Measurements from ENCODE around the gene SLC10A3.

Gene SLC10A3, protein sequence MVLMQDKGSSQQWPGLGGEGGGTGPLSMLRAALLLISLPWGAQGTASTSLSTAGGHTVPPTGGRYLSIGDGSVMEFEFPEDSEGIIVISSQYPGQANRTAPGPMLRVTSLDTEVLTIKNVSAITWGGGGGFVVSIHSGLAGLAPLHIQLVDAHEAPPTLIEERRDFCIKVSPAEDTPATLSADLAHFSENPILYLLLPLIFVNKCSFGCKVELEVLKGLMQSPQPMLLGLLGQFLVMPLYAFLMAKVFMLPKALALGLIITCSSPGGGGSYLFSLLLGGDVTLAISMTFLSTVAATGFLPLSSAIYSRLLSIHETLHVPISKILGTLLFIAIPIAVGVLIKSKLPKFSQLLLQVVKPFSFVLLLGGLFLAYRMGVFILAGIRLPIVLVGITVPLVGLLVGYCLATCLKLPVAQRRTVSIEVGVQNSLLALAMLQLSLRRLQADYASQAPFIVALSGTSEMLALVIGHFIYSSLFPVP

GRCh38 chrX:154490414-154491083 is at the start of gene SLC10A3:
SLC10A3 (minus strand) TSS chrX:154490629; CDS start chrX:154488940, 1,689 bp downstream.
- peak; percentile 98 for DNase-seq

GRCh38 chrX:154539077-154539476 is 48.6 kb upstream of the SLC10A3 start:
- DNase-seq, result no peak

GRCh38 chrX:154535892-154536291 is 45.5 kb upstream of the SLC10A3 start:
- no peak for DNase-seq

GRCh38 chrX:154534526-154535322 is 44.3 kb upstream of the SLC10A3 start:
- peak; percentile 89 for DNase-seq

DNA sequence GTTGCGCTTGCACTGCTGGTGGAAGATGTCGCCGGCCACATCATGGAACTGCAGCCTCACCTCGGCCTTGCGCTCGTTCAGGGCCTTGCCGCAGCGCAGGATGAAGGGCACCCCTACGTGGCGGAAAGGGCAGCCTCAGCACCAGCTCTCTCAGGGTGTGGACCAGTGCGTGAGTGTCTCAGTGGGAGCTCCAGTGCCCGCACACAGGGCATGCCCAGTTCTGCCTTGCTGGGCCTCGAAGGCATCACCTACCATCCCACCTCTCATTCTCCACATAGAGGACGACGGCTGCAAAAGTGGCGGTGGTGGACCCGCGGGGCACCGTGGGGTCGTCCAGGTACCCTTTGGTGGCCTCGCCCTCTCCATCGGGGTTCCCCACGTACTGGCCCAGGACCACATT is 42.3 kb upstream of the SLC10A3 start:
- no peak for DNase-seq

GRCh38 chrX:154531626-154532025 is 41.2 kb upstream of the SLC10A3 start:
- peak; percentile 95 for DNase-seq

- no peak for DNase-seq
Observed at GRCh38 chrX:154530286-154530685, 39.9 kb upstream of the SLC10A3 start.

DNA sequence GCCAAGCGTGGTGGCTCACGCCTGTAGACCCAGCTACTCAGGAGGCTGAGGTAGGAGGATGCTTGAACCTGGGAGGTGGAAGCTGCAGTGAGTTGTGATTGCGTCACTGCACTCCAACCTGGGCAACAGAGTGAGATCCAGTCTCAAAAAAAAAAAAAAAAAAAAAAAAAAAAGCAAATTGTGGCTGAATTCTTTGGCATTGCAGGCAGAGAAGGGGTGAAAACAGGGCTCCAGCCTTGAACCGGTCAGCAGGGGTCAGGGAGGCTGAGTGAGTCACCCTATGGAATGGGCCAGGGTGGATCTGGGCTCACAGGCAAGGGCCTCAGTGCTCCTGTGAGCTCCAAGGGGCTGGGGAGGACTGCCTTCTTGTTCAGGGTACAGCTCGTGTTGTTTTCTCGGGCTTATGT is 38.8 kb upstream of the SLC10A3 start:
- no peak for DNase-seq

GRCh38 chrX:154526901-154527675 is 36.7 kb upstream of the SLC10A3 start:
- peak; percentile 90 for DNase-seq

GRCh38 chrX:154525606-154526490 is 35.4 kb upstream of the SLC10A3 start:
- DNase-seq, result no peak

GRCh38 chrX:154519389-154519788 is 29.0 kb upstream of the SLC10A3 start:
- no peak for DNase-seq

DNA sequence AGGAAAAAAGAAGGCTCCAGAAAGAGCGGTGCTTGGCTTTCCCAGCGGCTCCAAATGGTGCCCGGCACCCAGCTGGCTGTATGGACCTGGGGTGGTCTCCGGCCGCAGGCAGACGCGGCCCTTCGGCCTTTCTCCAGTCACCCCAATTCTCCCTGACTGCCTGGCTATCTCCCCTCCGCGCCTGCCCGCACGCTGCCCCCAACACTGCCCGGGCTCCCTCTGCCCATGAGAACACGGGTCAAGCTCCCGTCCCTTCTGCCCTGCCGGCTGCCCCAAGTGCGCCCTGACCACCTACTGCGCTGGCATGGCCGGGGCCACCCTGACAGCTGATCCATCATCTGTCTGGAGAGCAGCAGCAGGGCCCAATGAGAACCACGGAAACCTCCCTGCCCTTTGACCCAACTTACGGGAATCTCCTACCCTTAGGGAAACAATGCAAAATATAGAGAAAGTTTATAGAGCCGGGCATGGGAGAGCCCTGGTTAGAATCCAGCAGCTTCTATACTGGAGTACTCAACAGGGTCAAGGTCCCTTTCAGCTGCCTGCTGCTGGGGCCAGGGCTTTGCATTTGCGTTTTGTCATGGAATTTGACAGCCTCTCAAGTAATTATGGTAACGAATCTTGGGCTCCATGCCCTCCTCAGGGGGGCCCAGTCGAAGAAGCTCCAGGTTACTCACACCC is 26.8 kb upstream of the SLC10A3 start:
- no peak for DNase-seq

- peak; percentile 71 for DNase-seq
Observed at GRCh38 chrX:154516656-154517100, 26.2 kb upstream of the SLC10A3 start.

DNA sequence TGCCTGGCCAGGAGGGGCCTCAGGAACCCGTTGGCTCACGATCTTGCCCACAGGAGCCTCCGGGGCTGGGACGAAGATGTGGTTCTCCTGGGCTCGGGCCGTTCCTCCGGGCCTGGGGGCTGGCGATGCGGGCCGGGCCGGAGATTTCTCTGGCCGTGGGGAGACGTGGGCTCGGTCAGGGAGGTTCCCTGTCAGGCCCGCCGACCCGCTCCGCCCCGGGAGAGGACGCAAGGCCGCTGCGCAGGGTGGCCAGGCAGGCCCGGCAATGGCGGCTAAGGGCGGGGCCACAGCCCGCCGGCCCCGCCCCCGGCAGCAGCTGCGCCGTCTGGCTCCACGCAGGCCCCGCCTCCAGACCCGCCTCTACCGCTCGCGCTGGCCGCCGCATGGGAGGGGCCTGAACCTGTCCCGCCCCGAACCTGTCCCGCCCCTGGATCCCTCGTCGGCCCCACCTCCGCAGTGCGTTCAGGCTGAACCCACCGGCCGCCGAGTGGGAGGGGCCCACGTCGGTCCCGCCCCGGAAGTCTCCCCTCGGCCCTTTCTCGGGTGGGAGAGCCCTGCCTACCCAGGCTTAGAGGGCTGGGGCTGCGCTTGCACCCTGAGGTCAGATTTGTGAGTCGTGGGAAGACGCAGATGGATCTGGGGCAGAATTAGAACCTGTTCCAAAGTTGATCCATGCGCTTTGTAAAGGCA is 25.7 kb upstream of the SLC10A3 start, which contains the start of gene FAM3A:
FAM3A (minus strand) TSS at position 267 of the 690 bp plus-strand sequence. CDS start 460 bp downstream, outside the sequence.
- peak; percentile 95 for DNase-seq

- DNase-seq, result no peak
Observed at GRCh38 chrX:154515090-154515965, 24.9 kb upstream of the SLC10A3 start.

DNA sequence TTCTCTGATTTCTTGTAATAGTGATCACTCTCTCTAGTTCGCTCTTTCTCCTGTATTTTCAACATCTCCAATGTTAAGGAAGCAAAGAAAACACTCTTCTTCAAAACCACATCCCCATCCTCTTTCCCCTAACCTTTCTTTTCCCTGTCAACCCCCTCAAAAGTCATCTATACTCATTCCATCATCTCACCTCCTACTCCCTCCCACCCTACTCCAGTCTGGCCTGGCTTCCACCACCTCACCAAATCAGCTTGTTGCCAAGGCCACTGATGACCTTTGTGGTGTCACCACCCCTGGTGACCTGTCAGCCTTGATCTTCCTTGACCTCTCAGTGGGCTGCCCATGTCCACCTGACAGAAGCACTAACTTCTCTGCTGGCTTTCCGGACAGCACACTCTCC is 23.3 kb upstream of the SLC10A3 start:
- DNase-seq, result no peak

DNA sequence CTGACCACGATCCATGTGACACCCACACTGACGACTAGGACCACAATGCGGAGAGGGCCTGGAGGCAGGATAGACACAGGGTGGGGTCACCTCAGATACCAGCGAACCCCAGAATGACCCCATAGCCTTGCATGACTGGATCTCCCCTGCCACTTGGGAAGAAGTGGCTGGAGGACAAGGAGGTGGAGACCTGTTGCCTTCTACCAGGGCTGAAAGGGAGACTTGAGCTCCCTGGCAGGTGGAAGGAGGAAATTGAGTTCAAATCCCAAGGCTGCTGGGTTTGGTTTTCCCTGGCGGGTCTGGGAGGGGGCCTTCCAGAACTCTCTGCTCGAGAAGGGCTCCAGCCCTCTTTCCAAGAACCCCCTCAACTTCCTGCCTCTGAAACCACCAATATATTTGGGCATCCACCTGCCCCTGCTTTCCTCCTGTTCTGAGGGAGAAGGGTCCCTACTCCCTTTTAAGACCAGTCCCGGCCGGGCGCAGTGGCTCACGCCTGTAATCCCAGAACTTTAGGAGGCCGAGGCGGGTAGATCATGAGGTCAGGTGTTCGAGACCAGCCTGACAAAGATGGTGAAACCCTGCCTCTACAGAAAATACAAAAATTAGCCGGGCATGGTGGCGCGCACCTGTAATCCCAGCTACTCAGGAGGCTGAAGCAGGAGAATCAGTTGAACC is 22.6 kb upstream of the SLC10A3 start:
- no peak for DNase-seq

DNA sequence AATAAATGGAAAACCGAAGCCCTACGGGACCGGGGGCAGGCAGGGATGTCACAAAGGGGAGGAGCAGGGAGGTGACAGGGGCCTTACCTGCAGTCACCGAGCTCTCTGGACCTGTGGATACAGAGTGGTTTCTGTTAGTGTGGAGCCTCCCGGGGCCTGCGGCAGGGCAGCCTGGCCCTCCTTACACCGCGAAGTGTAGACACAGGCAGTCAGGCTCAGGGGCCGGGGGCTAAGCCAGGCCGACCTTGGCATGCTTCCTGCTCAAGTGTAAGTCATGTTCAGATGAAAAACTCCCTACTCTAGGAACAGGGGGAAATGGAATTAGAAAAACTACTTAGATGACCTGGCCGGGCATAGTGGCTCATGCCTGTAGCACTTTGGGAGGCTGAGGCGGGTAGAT is 21.3 kb upstream of the SLC10A3 start:
- no peak for DNase-seq

Measured in islet precursor cell (in vitro differentiated cells).